ENCODE results near the gene CPZ. TPM values are rescaled to one million over a fixed set of nuclear protein-coding genes. Genes with fewer than 3 reads are reported as not detected.

Gene CPZ
- total RNA-seq, 6 experiments from 2014 or later: 0.24 to 0.80 (median 0.74) TPM; not detected in 1

GRCh38 chr4:8641256-8641655, 48.7 kb downstream of the CPZ start:
- Histone ChIP-seq H3K36me3 (no peaks in the 10 kb centered on the region), H3K4me3 (no peak overlapping the region), H3K9me3 (no peaks in the 10 kb centered on the region), H3K4me1 (no peaks in the 10 kb centered on the region), H3K27ac (no peak overlapping the region), H3K27me3 (no peaks in the 10 kb centered on the region)
- ATAC-seq: no peak
- no CpG with 5 or more reads among the region's 15 CpGs for whole genome bisulfite sequencing (ENCODE audit: insufficient coverage, low coverage, low lambda C conversion rate, missing lambda C conversion rate)
- intact Hi-C loops (cut with DNase I): no loop called here
- DNase-seq: peak in 2 of 3 donors; percentile 30 to 37
- TF ChIP-seq, protein P1, sequence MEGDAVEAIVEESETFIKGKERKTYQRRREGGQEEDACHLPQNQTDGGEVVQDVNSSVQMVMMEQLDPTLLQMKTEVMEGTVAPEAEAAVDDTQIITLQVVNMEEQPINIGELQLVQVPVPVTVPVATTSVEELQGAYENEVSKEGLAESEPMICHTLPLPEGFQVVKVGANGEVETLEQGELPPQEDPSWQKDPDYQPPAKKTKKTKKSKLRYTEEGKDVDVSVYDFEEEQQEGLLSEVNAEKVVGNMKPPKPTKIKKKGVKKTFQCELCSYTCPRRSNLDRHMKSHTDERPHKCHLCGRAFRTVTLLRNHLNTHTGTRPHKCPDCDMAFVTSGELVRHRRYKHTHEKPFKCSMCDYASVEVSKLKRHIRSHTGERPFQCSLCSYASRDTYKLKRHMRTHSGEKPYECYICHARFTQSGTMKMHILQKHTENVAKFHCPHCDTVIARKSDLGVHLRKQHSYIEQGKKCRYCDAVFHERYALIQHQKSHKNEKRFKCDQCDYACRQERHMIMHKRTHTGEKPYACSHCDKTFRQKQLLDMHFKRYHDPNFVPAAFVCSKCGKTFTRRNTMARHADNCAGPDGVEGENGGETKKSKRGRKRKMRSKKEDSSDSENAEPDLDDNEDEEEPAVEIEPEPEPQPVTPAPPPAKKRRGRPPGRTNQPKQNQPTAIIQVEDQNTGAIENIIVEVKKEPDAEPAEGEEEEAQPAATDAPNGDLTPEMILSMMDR (IDR thresholded peaks at IDR 0.05): no peak
- no peak for TF ChIP-seq POLR2A (IDR thresholded peaks at IDR 0.05)

GRCh38 chr4:8641931-8642650, 49.5 kb downstream of the CPZ start:
- no peaks in the 10 kb centered on the region for H3K27me3 ChIP-seq
- no peak for TF ChIP-seq POLR2A (IDR thresholded peaks at IDR 0.05)
- TF ChIP-seq, protein P1 (IDR thresholded peaks at IDR 0.05): no peak
- H3K36me3 ChIP-seq: no peaks in the 10 kb centered on the region
- DNase-seq (peak in 1 of 3 donors; percentile 30), ATAC-seq (no peak)
- no peaks in the 10 kb centered on the region for H3K4me1 ChIP-seq
- WGBS (ENCODE audit: insufficient coverage, low coverage, low lambda C conversion rate, missing lambda C conversion rate): 64% methylated on average over 4 of the region's 16 CpGs
- intact Hi-C loops (cut with DNase I): no loop called here
- H3K27ac ChIP-seq: no peak overlapping the region
- H3K9me3 ChIP-seq: no peaks in the 10 kb centered on the region
- no peak overlapping the region for H3K4me3 ChIP-seq

GRCh38 chr4:8642651-8643321, 50.2 kb downstream of the CPZ start:
- TF ChIP-seq, protein P1 (IDR thresholded peaks at IDR 0.05): no peak
- TF ChIP-seq POLR2A (IDR thresholded peaks at IDR 0.05): no peak
- 52% methylated on average over 9 of the region's 12 CpGs for WGBS (ENCODE audit: insufficient coverage, low coverage, low lambda C conversion rate, missing lambda C conversion rate)

DNA sequence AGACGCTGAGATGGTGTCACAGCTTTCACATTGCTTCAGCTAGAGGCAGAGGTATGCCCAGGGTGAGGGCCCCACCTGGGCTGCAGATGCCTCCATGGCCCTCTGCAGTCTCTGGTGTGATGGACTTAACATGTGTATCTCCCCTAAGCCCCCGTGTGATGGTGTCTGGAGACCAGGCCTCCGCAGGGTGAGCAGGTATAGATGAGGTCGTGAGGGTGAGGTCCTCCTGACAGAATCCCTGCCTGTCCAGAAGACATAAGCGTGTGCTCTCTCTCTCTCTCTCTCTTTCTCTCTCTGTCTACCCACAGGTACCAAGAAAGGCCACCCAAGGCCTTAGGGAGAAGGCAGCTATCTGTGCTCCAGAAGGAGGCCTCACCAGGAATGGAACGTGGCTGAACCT, 50.9 kb downstream of the CPZ start:
- no peaks in the 10 kb centered on the region for H3K27me3 ChIP-seq
- DNase-seq (no peak), ATAC-seq (no peak)
- no peak overlapping the region for H3K27ac ChIP-seq
- H3K4me1 ChIP-seq: no peaks in the 10 kb centered on the region
- H3K9me3 ChIP-seq: no peaks in the 10 kb centered on the region
- H3K4me3 ChIP-seq: no peak overlapping the region
- H3K36me3 ChIP-seq: no peaks in the 10 kb centered on the region
- no peak for TF ChIP-seq POLR2A (IDR thresholded peaks at IDR 0.05)
- TF ChIP-seq, protein P1 (IDR thresholded peaks at IDR 0.05): no peak
- intact Hi-C loops (cut with DNase I): no loop called here
- WGBS (ENCODE audit: insufficient coverage, low coverage, low lambda C conversion rate, missing lambda C conversion rate): 60% methylated on average over 1 of the region's 6 CpGs

More at GRCh38 chr4:8642651-8643321, 50.2 kb downstream of the CPZ start:
- DNase-seq (peak in 1 of 3 donors; percentile 40), ATAC-seq (no peak)
- Histone ChIP-seq H3K36me3 (no peaks in the 10 kb centered on the region), H3K27ac (no peak overlapping the region), H3K27me3 (no peaks in the 10 kb centered on the region), H3K4me3 (no peak overlapping the region), H3K9me3 (no peaks in the 10 kb centered on the region), H3K4me1 (no peaks in the 10 kb centered on the region)
- intact Hi-C loops (cut with DNase I): no loop called here
